ENCODE measurements around the gene TBC1D22A. TPM values are rescaled to one million over a fixed set of nuclear protein-coding genes. Genes with fewer than 3 reads are reported as not detected.

Gene TBC1D22A
- total RNA-seq, 1 donor from 2014 or later = 41.0 TPM

GRCh38 chr22:47142427-47143046 lies 380.1 kb downstream of the TBC1D22A start:
- Mint-ChIP-seq H3K27ac (no peak overlapping the region), H3K36me3 (ENCODE audit: low read depth) (peaks cover 2% of the 10 kb centered on the region), H3K9me3 (no peaks in the 10 kb centered on the region), H3K4me3 (no peak overlapping the region), H3K27me3 (no peaks in the 10 kb centered on the region), H3K4me1 (peaks cover 2% of the 10 kb centered on the region)
- no peak for DNase-seq
- intact Hi-C loops (cut with micrococcal nuclease) = no loop called here

DNA sequence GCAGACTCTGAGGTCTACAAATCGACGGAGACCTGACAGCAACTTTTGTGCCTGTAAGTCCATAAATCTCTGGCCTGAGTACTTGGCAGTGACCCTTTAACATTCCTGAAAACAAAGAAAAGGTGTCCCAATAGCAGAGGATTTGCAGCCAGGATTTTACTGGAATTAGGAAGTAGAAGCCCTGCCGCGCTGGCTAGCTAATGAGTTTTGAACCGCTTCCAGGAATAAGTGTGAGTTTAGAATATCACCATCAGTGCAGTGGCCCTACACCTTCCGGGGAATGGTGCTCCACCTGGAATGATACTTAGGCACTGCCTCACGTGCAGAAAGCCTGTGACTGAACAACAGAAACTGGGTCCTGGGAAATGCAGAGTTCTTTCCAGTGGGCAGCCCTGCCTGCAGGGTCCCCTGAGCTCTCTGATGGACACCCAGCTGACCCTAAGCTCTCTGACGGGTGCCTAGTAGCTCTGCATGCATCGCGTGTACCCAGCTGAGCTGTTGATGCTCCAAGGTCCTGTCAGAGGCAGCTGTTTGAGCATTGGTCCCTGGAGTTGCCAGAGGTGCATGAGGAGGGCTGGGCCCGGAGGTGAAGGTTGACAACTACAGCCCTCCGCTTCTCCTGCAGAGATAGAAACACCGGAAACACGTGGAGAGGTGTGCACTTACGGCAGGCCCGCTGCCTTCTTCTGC lies 380.9 kb downstream of the TBC1D22A start:
- peaks cover 2% of the 10 kb centered on the region for H3K4me1 Mint-ChIP-seq
- H3K27me3 Mint-ChIP-seq = no peaks in the 10 kb centered on the region
- DNase-seq = no peak
- intact Hi-C loops (cut with micrococcal nuclease) = no loop called here
- peaks cover 2% of the 10 kb centered on the region for H3K36me3 Mint-ChIP-seq (ENCODE audit: low read depth)
- no peaks in the 10 kb centered on the region for H3K9me3 Mint-ChIP-seq
- no peak overlapping the region for H3K27ac Mint-ChIP-seq
- no peak overlapping the region for H3K4me3 Mint-ChIP-seq

DNA sequence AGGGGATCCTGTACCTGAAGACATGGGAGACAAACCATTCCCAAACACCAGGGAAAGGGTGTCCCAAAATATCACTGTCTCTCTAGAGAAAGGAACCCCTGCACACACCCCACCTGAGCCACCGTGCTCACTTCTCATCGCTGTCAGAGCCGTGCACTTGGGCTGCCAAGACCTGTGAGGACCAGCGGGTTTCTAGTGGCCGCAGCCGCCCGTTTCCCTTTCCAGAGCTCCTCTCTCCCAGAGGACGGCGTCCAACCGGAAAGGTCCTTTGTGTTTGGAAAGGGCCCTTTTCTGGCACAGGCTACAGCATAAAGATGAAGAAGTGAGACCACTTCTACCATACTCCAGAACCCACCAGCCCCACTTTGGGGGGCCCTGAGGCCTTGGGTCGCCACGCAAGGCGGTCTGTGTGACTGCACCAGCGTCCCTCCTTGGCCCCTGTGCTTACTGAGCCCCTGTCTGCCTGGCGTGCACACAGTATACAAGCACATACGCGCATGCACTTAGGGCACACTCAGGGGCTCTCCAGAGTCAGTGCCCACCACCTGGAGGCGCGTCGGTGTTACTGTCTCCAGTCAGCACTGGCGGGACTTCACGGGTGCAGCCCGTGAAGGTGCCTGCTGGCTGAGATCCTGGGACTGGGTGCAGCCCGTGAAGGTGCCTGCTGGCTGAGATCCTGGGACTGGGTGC lies 381.8 kb downstream of the TBC1D22A start:
- no peak for DNase-seq
- intact Hi-C loops (cut with micrococcal nuclease) = no loop called here
- H3K36me3 Mint-ChIP-seq (ENCODE audit: low read depth) = peaks cover 2% of the 10 kb centered on the region
- no peak overlapping the region for H3K27ac Mint-ChIP-seq
- no peaks in the 10 kb centered on the region for H3K27me3 Mint-ChIP-seq
- no peaks in the 10 kb centered on the region for H3K9me3 Mint-ChIP-seq
- H3K4me1 Mint-ChIP-seq = peaks cover 2% of the 10 kb centered on the region
- no peak overlapping the region for H3K4me3 Mint-ChIP-seq

- intact Hi-C loops (cut with micrococcal nuclease) = no loop called here
- H3K27ac Mint-ChIP-seq = no peak overlapping the region
- H3K4me3 Mint-ChIP-seq = no peak overlapping the region
- peaks cover 2% of the 10 kb centered on the region for H3K4me1 Mint-ChIP-seq
- H3K9me3 Mint-ChIP-seq = no peaks in the 10 kb centered on the region
- H3K36me3 Mint-ChIP-seq (ENCODE audit: low read depth) = peaks cover 2% of the 10 kb centered on the region
- no peak for DNase-seq
- H3K27me3 Mint-ChIP-seq = no peaks in the 10 kb centered on the region
Observed at GRCh38 chr22:47144791-47145425, 382.5 kb downstream of the TBC1D22A start.

- Mint-ChIP-seq H3K4me1 (peaks cover 2% of the 10 kb centered on the region), H3K36me3 (ENCODE audit: low read depth) (peaks cover 2% of the 10 kb centered on the region), H3K4me3 (no peak overlapping the region), H3K9me3 (no peaks in the 10 kb centered on the region), H3K27me3 (no peaks in the 10 kb centered on the region), H3K27ac (no peak overlapping the region)
- intact Hi-C loops (cut with micrococcal nuclease) = no loop called here
- no peak for DNase-seq
Observed at GRCh38 chr22:47145883-47146282, 383.4 kb downstream of the TBC1D22A start.

DNA sequence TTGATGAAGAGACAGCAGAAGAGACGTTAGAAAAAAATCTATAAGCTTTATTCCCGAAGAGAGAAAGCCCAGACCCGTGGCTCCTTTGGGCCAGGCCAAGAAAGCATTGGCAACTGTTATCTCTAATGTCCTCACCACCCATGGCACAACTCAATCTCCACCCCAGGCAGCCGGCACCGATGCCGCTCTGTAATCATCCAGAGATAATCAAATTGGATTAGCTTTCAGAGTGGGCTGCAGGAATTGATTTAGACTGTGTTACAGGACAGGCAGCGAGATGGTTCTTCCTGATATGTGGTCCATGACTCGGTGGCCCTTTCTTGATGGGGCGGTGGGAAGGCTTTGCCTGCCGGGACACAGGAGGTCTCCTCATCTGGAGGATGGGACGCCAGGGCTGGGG lies 383.9 kb downstream of the TBC1D22A start:
- no peak overlapping the region for H3K4me3 Mint-ChIP-seq

DNA sequence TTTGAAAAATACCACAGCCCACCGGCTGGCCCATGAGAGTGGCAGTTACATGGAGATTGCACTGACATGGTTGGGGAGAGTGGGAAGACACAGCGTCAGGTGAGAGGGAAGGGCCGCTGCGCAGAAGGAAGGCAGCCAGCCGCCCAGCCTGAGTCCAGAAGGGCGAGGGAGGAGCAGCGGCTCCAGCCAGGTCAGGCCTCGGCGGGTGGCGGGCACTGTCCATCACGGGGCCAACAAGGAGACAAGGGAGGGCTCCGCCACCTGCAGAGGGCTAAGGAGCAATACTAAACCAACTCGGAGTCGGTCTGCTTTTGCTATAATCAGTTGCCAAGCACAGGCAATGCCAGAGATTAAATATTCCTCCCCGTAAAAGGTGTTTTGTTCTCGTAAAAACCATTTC lies 384.5 kb downstream of the TBC1D22A start:
- no peaks in the 10 kb centered on the region for H3K27me3 Mint-ChIP-seq
- peaks cover 2% of the 10 kb centered on the region for H3K4me1 Mint-ChIP-seq
- H3K36me3 Mint-ChIP-seq (ENCODE audit: low read depth) = peaks cover 2% of the 10 kb centered on the region
- no peak overlapping the region for H3K4me3 Mint-ChIP-seq
- H3K9me3 Mint-ChIP-seq = no peaks in the 10 kb centered on the region
- intact Hi-C loops (cut with micrococcal nuclease) = no loop called here
- H3K27ac Mint-ChIP-seq = no peak overlapping the region
- DNase-seq = no peak

More for the DNA sequence above, 383.9 kb downstream of the TBC1D22A start:
- H3K27ac Mint-ChIP-seq = no peak overlapping the region
- peaks cover 2% of the 10 kb centered on the region for H3K4me1 Mint-ChIP-seq
- peaks cover 2% of the 10 kb centered on the region for H3K36me3 Mint-ChIP-seq (ENCODE audit: low read depth)
- intact Hi-C loops (cut with micrococcal nuclease) = no loop called here
- no peak for DNase-seq
- no peaks in the 10 kb centered on the region for H3K27me3 Mint-ChIP-seq
- H3K9me3 Mint-ChIP-seq = no peaks in the 10 kb centered on the region

- Mint-ChIP-seq H3K4me1 (peaks cover 2% of the 10 kb centered on the region), H3K27me3 (no peaks in the 10 kb centered on the region), H3K36me3 (ENCODE audit: low read depth) (peaks cover 2% of the 10 kb centered on the region), H3K27ac (no peak overlapping the region), H3K4me3 (no peak overlapping the region), H3K9me3 (no peaks in the 10 kb centered on the region)
- intact Hi-C loops (cut with micrococcal nuclease) = no loop called here
- DNase-seq = no peak
Observed at GRCh38 chr22:47147572-47147971, 385.1 kb downstream of the TBC1D22A start.

DNA sequence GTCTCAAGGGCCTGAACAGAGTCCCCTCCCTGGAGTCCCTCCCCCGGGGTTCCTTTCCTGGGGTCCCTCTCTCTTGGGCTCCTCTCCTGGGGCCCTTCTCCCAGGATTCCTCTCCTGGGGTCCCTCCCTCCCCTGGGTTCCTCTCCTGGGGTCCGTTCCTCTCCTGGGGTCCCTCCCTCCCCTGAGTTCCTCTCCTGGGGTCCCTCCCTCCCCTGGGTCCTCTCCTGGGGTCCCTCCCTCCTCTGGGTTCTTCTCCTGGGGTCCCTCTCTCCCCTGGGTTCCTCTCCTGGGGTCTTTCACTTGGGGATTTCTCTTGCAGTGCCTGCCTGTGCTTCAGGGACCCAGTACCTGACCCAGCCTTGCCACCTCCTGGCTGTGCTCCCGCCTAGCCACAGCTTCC lies 386.1 kb downstream of the TBC1D22A start:
- Mint-ChIP-seq H3K27ac (no peak overlapping the region), H3K36me3 (ENCODE audit: low read depth) (no peaks in the 10 kb centered on the region), H3K27me3 (no peaks in the 10 kb centered on the region), H3K4me1 (peaks cover 2% of the 10 kb centered on the region), H3K4me3 (no peak overlapping the region), H3K9me3 (no peaks in the 10 kb centered on the region)
- intact Hi-C loops (cut with micrococcal nuclease) = no loop called here
- DNase-seq = no peak

DNA sequence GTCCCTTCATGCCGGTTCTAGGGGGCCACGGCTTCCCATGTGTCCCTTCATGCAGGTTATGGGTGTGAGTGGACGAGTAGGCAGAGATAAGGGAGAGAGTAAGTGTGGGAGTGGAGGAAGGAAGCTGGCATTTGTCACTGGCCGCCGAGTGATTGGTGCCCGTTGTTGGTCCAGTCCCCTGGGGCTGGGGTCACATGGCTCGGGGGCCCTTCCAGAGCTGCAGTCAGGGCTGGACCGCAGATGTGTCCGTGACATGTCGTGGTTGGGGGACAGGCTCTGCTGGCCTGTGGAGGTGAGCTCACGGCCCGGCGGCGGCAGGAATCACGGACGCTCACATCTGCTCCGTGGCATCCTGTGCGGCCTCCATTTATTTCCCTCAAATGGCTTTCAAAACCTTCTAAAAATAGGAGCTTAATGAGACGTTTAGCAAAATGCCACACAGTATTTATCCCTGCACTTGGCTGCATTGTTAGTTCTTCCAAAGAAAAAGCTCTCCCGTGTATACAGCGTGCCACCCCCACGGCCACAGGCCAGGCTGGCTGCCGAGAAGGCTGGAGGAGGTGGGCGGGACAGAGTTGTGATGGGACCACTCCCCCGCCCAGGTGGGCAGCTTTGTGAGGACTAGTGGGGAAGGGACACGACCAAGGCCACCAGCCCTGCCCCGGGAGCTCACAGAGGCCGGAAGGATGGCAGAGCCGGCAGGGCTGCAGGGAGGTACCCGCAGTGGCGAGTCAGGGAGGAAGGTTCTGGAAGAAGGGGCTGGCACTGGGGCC lies 386.7 kb downstream of the TBC1D22A start:
- intact Hi-C loops (cut with micrococcal nuclease) = no loop called here
- Mint-ChIP-seq H3K27ac (no peak overlapping the region), H3K4me3 (no peak overlapping the region), H3K27me3 (no peaks in the 10 kb centered on the region), H3K4me1 (peaks cover 2% of the 10 kb centered on the region), H3K36me3 (ENCODE audit: low read depth) (no peaks in the 10 kb centered on the region), H3K9me3 (no peaks in the 10 kb centered on the region)
- no peak for DNase-seq

DNA sequence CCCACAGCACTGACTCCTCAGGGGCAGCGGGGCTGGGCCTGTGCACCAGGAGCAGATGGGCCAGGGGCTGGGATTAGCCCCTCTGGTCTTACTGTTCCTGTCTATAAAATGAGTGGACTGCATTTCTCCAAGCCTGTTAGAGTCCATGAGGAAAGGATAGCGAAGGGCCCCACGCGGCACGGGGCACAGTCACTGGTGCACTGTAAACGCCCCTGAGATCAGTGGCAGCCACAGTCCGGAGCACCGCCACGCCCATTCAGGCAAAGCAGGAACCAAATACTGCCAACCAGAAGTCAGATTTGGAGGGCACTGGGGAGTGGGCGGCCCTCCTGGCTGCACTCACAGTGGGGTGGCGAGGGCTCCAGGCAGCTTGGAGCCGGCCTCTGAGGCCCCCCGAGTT lies 387.5 kb downstream of the TBC1D22A start:
- peaks cover 2% of the 10 kb centered on the region for H3K4me1 Mint-ChIP-seq
- no peaks in the 10 kb centered on the region for H3K9me3 Mint-ChIP-seq
- no peaks in the 10 kb centered on the region for H3K36me3 Mint-ChIP-seq (ENCODE audit: low read depth)
- H3K27me3 Mint-ChIP-seq = no peaks in the 10 kb centered on the region
- H3K27ac Mint-ChIP-seq = no peak overlapping the region
- no peak overlapping the region for H3K4me3 Mint-ChIP-seq
- intact Hi-C loops (cut with micrococcal nuclease) = no loop called here
- DNase-seq = no peak

- Mint-ChIP-seq H3K4me1 (peaks cover 2% of the 10 kb centered on the region), H3K4me3 (no peak overlapping the region), H3K36me3 (ENCODE audit: low read depth) (no peaks in the 10 kb centered on the region), H3K9me3 (no peaks in the 10 kb centered on the region), H3K27ac (no peak overlapping the region), H3K27me3 (no peaks in the 10 kb centered on the region)
- intact Hi-C loops (cut with micrococcal nuclease) = no loop called here
- DNase-seq = no peak
Observed at GRCh38 chr22:47150426-47150825, 388.0 kb downstream of the TBC1D22A start.

DNA sequence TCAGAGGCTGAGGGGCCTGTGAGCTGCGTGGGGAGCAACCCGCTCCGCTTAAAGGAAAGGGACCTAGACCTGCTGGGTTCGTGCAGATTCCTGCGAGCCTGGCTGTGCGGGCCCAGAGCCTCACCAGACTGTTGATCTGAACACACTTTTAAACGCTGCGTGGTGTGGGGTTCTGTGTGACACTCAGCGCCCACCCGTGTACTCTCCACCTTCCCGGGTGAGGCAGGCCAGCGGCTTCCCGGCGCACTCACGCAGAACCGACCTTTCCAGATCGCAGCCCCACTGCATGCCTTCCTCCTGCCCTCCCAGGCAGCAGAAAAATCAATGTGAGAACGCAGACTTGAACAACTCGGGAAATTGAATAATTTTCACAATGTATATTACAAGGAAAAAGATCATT lies 388.6 kb downstream of the TBC1D22A start:
- H3K27me3 Mint-ChIP-seq = no peaks in the 10 kb centered on the region
- H3K36me3 Mint-ChIP-seq (ENCODE audit: low read depth) = no peaks in the 10 kb centered on the region
- no peak overlapping the region for H3K27ac Mint-ChIP-seq
- H3K9me3 Mint-ChIP-seq = no peaks in the 10 kb centered on the region
- peaks cover 1% of the 10 kb centered on the region for H3K4me1 Mint-ChIP-seq
- intact Hi-C loops (cut with micrococcal nuclease) = no loop called here
- H3K4me3 Mint-ChIP-seq = no peak overlapping the region
- no peak for DNase-seq

Measured in activated CD4-positive, alpha-beta T cell treated with anti-CD3 and anti-CD28 coated beads, Interleukin-2, amount 10 ng/mL, durations not matched to agents 24 days and 14 days (primary cell).